ENCODE results near the gene EVC.

Gene EVC

GRCh38 chr4:5746250-5746649 lies 35.2 kb downstream of the EVC start:
- Histone ChIP-seq H3K27ac (peak overlapping the region in 1 of 2 donors; percentile 66), H3K4me3 (no peak overlapping the region), H3K27me3 (no peaks in the 10 kb centered on the region), H3K4me1 (peaks cover 0 to 19% (median 2%) of the 10 kb centered on the region in 4 donors), H3K36me3 (peaks cover 44 to 71% (median 45%) of the 10 kb centered on the region in 3 donors), H3K9me3 (no peaks in the 10 kb centered on the region)
- intact Hi-C loops (cut with DNase I; ENCODE audit: low total_unique reads) = no loop called here
- TF ChIP-seq CTCF (IDR thresholded peaks at IDR 0.05) = no peak
- peak in 1 of 2 donors; percentile 44 for DNase-seq

GRCh38 chr4:5746829-5747737 lies 36.1 kb downstream of the EVC start:
- Histone ChIP-seq H3K27me3 (no peaks in the 10 kb centered on the region), H3K36me3 (peaks cover 41 to 73% (median 44%) of the 10 kb centered on the region in 3 donors), H3K4me3 (no peak overlapping the region), H3K9me3 (no peaks in the 10 kb centered on the region), H3K4me1 (peaks cover 0 to 19% (median 2%) of the 10 kb centered on the region in 4 donors), H3K27ac (peak overlapping the region in 1 of 2 donors; percentile 66)
- no peak for TF ChIP-seq CTCF (IDR thresholded peaks at IDR 0.05)
- peak in 1 of 2 donors; percentile 62 for DNase-seq
- intact Hi-C loops (cut with DNase I; ENCODE audit: low total_unique reads) = no loop called here

GRCh38 chr4:5747738-5748375 lies 36.9 kb downstream of the EVC start:
- intact Hi-C loops (cut with DNase I; ENCODE audit: low total_unique reads) = no loop called here
- Histone ChIP-seq H3K27ac (peak overlapping the region in 1 of 2 donors; percentile 66), H3K4me1 (peaks cover 0 to 19% (median 2%) of the 10 kb centered on the region in 4 donors), H3K9me3 (no peaks in the 10 kb centered on the region), H3K36me3 (peaks cover 37 to 72% (median 41%) of the 10 kb centered on the region in 3 donors), H3K27me3 (no peaks in the 10 kb centered on the region), H3K4me3 (no peak overlapping the region)
- no peak for TF ChIP-seq CTCF (IDR thresholded peaks at IDR 0.05)
- DNase-seq = peak; percentile 55 to 77

- TF ChIP-seq CTCF (IDR thresholded peaks at IDR 0.05) = no peak
- Histone ChIP-seq H3K27me3 (no peaks in the 10 kb centered on the region), H3K36me3 (peaks cover 35 to 72% (median 45%) of the 10 kb centered on the region in 3 donors)
Measured at GRCh38 chr4:5749568-5749967, 38.6 kb downstream of the EVC start.

GRCh38 chr4:5750052-5750945 lies 39.3 kb downstream of the EVC start:
- Histone ChIP-seq H3K27ac (no peak overlapping the region), H3K27me3 (no peaks in the 10 kb centered on the region), H3K4me1 (peaks cover 0 to 19% (median 2%) of the 10 kb centered on the region in 4 donors), H3K4me3 (no peak overlapping the region), H3K9me3 (no peaks in the 10 kb centered on the region), H3K36me3 (peaks cover 38 to 76% (median 51%) of the 10 kb centered on the region in 3 donors)
- no peak for TF ChIP-seq CTCF (IDR thresholded peaks at IDR 0.05)
- intact Hi-C loops (cut with DNase I; ENCODE audit: low total_unique reads) = no loop called here
- peak in 1 of 2 donors; percentile 23 for DNase-seq

More at GRCh38 chr4:5749568-5749967, 38.6 kb downstream of the EVC start:
- Histone ChIP-seq H3K4me1 (peaks cover 0 to 19% (median 2%) of the 10 kb centered on the region in 4 donors), H3K27ac (no peak overlapping the region), H3K4me3 (no peak overlapping the region), H3K9me3 (no peaks in the 10 kb centered on the region)
- intact Hi-C loops (cut with DNase I; ENCODE audit: low total_unique reads) = no loop called here
- peak in 1 of 2 donors; percentile 4 for DNase-seq
